ENCODE data around the gene GLT6D1.

Gene GLT6D1

DNA sequence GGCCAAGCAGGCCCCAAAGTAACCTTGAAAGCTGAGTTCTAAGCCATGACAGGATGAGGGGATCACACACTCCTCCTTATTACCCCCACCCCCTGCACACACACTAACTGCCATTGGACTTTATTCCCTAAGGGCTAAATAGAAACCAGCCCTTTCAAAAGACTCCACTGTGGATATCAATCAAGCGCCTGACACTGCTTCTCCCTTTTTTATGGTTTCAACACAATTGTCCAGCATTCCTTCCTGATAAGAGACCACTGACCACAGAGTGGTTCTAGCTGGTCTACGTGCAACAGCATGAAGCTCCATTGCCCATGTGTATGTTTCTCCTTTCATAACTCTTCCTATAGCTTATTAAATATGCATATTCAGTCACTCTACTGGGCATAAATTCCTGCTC, 43.1 kb downstream of the GLT6D1 start:
- no peak for DNase-seq
- intact Hi-C loops (cut with DNase I) = no loop called here

DNA sequence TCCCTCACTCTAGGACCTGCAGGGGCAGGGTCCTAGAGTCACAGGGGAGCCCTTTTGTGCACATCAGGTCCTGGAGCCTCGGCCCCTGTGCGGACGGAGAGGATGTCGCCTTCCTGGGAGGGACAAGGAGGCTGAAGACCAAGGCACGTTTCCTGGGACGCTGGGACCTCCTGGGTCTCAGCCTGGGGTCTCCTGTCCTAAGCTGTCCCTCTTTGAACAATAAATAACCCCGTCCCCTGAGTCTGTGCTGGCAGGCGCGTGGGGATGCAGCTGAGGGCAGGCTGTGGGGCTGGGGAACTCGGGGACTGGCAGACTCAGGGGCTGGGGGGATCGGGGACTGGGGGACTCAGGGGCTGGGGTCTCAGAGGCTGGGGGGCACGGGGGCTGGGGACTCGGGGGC, 46.7 kb downstream of the GLT6D1 start:
- peak in 3 of 42 donors; percentile 9 to 12 (median 10) for DNase-seq
- intact Hi-C loops (cut with DNase I) = no loop called here

DNA sequence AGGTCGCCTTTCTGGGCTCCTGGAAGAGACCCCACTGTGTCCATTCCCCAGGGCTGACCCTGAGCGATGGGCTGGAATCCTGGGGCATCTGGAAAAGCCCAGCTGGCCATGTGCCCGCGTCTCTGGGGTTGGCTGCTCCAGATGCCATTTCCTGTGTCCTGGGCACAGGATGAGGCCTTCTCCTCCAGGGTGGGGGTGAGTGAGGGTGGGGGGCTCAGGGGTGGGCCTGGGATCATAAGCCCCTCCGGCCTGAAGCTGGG, 47.1 kb downstream of the GLT6D1 start:
- peak in 2 of 42 donors; percentile 13 to 16 for DNase-seq
- intact Hi-C loops (cut with DNase I) = no loop called here

DNA sequence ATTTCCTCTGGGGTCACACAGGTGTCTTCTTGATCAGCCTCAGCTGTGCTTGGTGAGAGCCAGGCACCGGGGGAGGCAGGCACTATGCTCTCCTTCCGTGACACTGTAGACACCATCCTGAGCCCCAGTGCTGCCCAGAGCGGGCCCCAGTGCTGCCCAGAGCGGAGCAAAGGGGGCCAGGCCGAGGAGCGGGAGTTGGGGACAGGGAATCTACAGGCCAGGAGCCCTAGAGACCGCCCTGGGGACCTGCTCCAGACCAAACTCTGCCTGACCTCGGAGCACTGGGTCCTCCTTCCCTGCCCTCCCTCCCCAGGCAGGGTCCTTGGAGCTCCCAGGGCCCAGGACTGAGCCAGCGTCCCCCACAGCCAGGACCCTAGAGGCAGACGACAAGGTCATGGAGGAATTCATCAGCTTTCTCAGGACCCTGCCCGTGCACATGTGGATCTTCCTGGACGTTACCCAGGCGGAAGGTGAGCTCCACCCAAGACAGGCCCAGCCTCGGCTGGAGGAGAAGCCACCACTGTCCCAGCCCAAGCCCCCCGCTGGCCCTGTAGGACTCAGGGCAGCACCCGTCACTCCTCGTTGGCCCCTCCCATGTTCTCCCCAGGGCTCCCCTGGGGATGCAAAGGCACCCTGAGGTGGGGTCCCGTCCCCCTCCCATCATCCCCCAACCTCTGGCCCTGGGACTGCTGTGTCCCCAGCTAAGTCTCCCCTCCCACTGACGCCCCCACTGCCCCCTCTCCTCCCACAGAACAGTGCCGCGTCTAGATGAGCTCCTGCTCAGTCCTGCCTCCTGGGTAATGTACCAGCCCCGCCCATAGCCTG, 47.6 kb downstream of the GLT6D1 start:
- DNase-seq = peak in 6 of 42 donors; percentile 3 to 38 (median 12)
- intact Hi-C loops (cut with DNase I) = no loop called here

DNA sequence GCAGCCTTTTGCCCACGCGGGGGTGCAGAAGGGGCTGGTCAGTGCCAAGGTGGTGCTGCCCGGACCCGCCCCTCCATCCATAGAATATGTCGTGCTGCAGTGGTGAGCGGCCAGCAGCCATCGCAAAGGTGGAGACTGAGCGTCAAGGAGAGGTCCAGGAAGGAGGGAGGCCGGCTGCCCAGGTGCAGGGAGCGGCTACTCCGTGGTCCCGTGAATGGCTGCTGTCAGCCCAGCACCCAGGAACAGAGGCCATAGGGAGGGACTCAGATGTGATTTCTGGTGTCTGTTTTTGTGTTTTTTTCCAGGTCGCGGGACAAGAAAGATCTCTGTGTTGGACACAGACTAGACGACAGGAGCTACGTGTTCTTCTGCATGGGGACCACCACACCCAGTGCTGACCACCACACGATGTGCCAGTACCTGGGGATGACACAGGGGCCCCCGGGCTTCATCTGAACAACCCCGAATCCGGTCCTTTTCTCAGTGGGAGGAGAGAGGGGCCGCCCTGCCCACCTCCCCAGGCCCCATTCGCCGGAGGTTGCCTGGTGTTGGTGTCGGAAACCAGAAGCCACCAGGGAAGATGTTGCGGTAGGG, 48.8 kb downstream of the GLT6D1 start:
- intact Hi-C loops (cut with DNase I) = no loop called here
- DNase-seq = peak in 4 of 42 donors; percentile 2 to 22 (median 10)

DNA sequence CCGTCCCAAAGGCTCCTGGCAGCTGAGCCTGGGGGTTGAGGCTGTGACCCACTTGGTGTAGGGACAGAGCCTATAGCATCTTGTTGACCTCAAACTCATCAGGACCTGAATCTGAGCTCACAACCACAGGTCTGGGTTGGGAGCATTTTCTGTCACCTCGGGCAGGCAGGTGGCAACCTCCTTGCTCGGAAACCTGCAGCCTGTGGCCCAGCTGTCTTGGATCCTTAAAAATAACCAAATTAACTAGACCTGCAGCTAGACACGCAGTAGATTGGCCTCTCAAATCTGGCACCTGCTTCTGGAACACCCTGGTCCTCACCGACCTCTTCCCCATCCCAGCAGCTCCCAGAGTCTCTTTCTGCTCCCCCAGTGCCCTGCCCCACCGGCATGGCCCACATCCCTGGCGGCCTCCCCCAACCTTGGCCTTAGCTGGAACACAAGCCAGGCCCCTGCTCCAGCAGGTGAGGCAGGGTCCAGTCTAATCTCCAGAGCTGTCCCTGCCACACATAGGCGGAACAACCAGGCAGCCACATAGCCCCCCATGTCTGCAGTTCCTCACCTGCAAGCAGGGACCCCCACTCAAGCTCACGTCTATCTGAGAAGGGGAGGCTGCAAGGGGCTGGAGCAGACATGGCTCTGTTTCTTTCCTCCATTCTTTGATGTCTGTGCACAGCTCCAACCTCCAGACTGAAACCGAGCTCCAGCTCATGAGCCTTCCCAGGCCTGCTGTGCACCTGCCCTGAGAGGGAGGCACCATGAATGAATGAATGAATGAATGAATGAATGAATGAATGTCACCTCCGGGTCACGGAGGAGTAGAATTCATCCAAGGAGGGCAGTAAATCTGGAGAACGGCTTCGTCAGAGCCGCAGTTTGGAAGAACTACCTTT, 49.5 kb downstream of the GLT6D1 start:
- intact Hi-C loops (cut with DNase I) = no loop called here
- peak in 4 of 42 donors; percentile 8 to 29 (median 11) for DNase-seq

DNA sequence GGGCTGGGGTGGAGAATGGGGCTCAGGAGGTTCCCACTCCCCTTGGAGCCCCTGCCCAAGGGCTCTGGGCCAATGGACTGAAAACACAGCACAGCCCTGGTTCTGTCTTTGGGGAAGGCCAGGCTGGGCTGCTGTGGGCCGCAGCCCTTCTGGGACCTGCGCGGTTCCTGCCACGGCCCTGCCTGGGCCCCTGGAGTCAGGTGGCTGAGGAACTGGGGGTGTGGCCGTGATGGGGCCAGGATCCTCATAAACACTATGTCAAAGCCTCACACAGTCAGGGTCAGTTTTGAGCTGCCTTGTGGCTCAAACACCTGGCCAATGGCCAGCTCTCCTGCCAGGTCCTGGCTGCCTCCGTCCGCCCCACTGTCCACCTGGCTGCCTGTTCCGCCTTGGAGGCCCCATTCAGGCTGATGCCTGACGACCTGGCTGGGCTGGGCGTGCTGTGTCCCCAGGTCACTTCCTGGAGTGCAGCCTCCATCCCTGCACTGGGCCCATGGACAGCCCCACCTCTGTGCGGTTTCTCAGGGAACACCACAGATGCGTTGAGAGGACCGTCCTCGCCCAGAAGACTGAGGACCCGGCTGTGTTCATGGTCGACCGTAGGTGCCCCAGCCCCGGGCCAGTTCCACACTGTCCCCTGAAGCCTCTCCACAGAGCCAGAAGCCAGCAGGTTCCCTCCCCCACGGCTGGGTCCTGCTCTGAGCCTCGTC, 50.3 kb downstream of the GLT6D1 start:
- intact Hi-C loops (cut with DNase I) = no loop called here
- DNase-seq = peak in 3 of 42 donors; percentile 9 to 17 (median 13)

DNA sequence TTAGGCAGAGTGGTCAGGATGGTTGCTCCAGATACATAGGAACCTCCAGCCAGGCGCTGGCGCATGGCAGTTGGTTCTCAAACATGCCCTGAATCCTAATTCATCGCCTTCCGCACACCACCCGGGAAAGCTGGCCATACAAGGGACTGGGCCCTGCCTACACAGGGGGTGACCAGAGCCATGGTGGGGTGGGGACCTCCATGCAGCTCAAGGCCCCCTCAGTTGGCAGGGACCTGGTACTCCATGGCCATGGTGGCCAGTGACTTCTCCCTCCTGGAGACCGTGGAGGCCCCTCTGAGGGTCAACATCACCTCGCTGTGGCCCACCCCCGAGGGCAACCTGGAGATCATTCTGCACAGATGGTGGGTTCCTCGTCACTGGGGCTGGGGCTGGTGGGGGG, 51.0 kb downstream of the GLT6D1 start:
- peak in 4 of 42 donors; percentile 3 to 25 (median 7) for DNase-seq

DNA sequence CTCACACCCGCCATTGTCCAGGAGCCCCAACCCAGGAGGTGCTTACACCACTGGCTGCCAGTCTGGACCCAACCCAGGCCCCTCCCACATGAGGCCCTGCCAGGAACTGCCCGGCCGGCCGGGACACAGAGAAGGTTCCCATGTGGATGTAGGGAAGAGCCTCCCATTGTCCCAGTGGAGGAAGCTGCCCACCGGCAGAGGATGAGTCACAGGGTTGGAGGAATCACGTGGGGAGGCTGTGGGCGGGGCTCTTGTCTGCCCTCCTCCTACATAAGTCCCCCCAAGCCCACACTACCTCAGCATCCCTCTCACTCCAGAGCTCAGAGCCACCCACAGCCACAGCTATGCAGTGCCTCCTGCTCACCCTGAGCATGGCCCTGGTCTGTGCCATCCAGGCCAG, 51.7 kb downstream of the GLT6D1 start:
- intact Hi-C loops (cut with DNase I) = no loop called here
- peak in 3 of 42 donors; percentile 5 to 21 (median 9) for DNase-seq

More for the DNA sequence above, 51.0 kb downstream of the GLT6D1 start:
- intact Hi-C loops (cut with DNase I) = no loop called here

DNA sequence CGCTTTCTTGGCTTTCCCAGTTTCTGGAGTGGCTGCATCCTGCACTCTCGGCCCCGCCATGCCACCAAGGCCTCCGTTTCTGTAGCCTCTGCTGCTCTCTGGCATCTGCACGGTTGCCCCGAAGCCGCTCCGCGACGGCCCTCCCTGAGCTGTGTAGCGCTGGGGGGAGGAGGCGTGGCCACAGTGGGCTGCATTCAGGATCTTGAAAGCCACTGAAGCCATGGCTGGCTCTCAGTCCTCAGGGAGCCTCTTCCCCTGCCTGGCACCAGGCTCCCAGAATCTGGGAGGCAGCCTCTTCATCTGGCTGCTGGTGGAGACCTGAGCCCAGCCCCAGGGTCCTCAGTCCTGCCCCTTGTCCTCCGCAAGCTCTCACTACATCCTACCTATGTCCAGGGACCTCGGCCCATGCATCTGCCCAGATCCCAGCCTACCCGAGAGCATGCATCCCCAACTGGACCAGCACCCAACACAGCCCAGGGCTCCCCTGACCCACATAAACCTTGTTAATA, 52.7 kb downstream of the GLT6D1 start:
- DNase-seq = peak in 3 of 42 donors; percentile 1 to 19 (median 7)

DNA sequence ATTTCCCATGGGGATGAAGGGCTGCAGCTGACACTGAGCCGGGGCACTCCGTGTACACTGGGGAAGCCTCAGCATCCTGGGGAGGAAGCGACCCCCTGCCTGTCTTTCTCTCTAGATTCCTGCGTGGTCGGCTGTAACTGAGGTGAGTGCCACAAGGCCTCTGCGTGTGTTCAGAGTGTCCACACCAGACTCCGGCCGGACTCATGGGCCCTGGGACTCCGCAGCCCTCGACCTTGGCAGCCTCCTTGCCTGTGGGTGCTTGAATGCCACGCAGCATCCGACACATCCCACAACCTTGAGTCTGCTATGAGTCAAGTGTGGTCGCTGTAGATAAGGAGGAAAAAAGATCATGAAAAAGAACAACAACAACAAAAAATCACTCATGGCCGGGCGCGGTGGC, 54.4 kb downstream of the GLT6D1 start:
- peak in 4 of 42 donors; percentile 1 to 13 (median 12) for DNase-seq
- intact Hi-C loops (cut with DNase I) = no loop called here

More for the DNA sequence above, 52.7 kb downstream of the GLT6D1 start:
- intact Hi-C loops (cut with DNase I) = no loop called here

DNA sequence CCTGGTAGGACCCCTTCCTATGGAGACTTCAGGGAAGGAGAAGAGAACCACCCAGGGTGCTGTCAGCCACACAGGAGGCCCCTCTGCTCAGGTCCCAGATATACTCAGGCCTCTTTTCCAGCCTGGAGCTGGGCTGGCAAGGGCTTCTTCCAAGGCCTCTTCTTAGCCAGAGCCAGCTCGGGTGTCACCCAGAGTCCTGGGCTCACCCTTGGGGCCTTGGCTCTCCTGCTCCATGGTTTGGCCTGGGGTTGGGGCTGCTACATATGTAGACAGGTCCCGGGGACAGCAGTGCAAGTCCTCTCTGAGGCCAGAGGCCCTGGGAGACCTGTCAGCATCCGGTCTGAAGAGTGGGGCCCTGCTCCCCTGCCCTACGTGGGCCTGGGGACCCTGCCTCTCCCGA, 55.0 kb downstream of the GLT6D1 start:
- intact Hi-C loops (cut with DNase I) = no loop called here
- DNase-seq = peak in 4 of 42 donors; percentile 10 to 30 (median 13)

DNA sequence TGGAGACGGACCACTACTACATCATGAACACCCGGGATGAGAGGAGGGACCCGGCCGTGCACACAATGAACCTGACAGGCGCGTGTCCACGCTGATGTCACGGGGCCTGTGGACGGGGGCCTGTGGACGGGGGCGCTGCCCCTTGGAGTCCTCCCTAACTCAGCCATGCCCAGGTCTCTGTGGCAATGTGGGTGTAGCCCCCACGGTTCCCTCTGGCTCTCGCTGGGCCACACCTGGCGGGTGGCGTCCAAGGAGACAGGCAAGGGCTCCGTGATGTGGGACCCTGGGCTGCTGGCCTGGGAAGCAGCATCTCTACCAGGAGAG, 55.7 kb downstream of the GLT6D1 start:
- intact Hi-C loops (cut with DNase I) = no loop called here
- peak in 3 of 42 donors; percentile 11 to 28 (median 13) for DNase-seq

DNA sequence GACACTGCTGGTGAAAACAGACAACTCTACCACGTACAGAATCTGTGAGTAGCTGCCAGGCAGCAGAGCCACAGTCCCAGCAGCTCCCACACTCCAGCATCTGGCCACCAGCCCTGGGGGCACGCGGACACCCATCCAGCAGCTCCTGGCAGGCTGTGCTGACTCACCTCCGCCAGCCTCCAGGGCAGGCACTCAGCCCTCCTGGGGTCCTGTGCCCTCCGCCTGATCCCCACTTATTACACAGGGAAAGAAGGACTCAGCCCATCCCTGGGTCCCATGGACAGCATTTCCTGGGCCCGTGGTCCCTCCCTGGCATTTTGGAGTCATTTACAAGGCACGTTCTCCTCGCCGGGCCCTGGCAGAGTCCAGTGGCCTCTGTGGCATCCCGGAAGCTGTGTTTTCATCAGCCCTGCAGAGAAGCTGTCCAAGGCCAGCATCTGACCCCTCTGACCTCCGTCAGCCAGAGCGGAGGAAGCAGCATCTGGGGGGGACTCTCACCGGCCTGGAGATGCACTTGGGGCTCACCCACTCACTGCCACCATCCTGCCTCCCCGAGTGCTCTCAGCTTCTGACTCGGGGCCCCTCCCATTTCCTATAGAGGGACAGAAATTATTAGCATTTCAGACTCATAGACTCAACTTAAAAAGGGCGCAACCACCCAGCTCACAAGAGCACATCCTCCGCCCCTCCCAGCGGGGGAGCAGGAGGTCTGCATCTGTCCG, 56.2 kb downstream of the GLT6D1 start:
- DNase-seq = peak in 3 of 42 donors; percentile 3 to 29 (median 27)
- intact Hi-C loops (cut with DNase I) = no loop called here

DNA sequence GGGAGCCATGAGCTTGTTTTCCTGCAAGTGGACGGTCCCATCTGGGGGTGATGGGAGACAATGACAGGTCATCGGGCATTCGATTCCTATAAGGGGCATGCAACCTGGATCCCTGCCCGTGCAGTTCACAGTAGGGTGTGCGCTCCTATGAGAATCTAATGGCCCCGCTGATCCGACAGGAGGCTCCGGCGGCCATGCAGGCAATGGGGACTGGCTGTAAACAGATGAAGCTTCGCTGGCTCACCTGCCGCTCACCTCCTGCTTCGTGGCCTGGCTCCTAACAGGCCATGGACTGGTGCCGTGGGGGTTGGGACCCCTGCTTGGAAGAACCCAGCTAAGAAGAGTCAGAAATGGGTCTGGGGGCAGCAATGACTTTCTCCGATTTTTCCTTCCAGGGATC, 56.8 kb downstream of the GLT6D1 start:
- peak in 2 of 42 donors; percentile 27 for DNase-seq
- intact Hi-C loops (cut with DNase I) = no loop called here

DNA sequence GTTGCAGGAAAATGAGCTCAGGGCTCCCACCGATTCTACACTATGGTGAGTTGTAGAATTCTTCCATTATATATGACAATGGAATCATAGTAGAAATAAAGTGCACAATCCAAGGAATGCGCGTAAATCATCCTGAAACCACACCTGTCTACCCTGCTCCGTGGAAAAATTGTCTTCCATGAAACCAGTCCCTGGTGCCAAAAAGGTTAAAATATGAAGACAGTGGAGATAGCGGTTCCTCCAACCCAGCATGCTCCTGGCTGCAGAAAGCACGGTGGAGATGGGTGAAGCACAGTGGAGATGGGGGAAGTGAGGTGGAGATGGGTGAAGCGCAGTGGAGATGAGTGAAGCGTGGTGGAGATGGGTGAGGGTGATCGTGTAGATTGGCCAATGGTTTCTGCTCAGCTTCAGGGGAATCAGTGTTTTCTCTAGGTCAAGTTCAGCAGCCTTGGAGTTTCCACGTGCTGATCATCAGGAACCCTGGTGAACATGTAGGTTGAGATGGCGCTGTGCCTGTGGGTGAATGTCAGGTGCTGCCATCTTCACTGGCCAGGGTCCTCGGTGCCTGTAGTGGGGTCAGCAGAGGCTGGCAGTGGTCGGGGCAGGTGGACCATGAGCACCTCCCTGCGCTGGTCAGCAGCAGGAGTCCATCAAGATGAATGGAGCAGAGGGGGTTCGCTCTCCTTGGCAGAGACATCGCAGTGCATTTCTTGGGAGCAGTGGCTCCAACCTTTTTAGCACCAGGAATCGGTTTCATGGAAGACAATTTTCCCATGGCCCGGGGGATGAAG, 57.5 kb downstream of the GLT6D1 start:
- intact Hi-C loops (cut with DNase I) = no loop called here
- peak in 3 of 42 donors; percentile 11 to 19 (median 12) for DNase-seq

DNA sequence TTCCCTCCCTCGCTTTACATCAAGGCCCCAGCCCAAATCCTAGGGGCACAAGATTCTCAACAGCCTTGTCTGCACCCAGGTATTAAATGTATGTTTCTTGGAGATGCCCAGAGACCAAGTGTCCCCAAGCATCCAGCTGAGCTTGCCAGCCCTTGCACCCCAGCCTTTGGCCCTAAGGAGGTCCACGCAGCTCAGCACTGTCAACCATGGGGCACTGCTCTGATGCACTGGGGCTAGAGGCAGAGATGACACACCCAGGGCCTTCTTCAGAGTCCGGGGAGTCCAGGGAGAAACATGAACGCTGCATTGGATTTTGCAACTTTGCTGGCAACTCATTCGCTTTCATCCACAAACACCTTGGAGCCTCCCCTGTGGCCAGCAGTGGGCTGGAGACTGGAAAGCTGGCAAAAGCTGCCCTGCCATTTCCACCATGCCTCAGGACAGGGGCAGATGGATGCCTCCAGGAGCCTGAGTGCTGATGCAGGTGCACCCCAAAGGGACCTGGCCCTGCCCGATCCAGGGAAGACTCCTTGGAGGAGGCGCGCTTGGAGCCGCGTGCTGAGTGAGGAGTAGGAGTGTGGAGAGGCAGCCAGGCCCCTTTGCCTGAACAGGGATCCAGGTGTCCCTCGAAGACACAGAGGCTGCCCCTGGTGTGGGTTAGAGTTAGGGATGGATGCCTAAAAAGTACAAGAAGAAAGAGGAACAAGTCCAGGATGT, 58.5 kb downstream of the GLT6D1 start:
- intact Hi-C loops (cut with DNase I) = no loop called here
- peak in 3 of 42 donors; percentile 4 to 25 (median 5) for DNase-seq

All from head of caudate nucleus (tissue), 42 donors.